RPMI7951 (cell line): ENCODE measurements around the gene ACTA2. TPM values are rescaled to one million over a fixed set of nuclear protein-coding genes. Genes with fewer than 3 reads are reported as not detected.

Experiments used
- DNase-seq: peaks from one replicate; pipeline ENCODE4 v3.0.0-alpha.2; 2012; ENCODE audit warnings: low read depth
- total RNA-seq: library from RNA; depleted of rRNA; stranded (reverse); fragments of >200 nt; shearing (Covaris generic); gene quantifications from 2 replicates; pipeline ENCODE4 v1.2.3, GENCODE V29; 2014

ACTA2 gene
- total RNA-seq, 1 experiment from 2014 or later, result 50.3 TPM

DNA sequence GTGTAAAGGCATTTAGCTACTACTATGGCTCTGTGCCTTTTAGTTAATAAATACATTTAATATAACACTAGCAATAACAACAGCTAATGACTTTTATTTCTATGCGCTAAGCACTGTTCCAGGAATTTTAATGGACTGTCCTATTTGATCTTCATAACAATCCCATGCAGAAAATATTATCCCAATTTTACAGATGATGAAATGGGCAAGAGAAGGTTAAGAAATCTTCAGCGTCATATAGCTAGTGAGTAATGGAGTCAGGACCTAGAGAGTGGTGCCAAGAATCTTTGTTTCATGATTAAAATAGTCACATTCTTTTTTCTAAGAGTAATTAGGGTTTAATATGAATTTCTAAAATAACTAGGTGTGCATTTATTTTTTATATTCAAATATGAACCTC lies 32.4 kb downstream of the ACTA2 start:
- no peak for DNase-seq

DNA sequence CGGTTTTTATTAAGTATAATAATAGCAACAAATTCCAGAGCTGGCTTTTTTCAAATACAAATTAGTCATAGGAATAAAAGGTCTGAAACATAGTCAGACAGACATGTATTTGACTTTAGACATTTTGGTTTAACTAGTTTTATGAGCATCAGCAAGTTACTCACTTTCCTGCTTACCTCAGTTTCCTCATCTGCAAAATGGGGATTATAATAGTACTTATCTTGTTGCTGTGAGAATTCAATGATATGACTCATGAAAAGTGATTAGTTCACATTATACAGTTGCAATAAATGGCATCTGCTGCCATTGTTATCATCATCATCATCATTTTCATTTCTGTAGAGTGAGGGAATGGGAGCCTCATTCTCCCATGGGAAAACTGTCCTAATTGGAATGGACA lies 33.5 kb downstream of the ACTA2 start:
- DNase-seq, result no peak

DNA sequence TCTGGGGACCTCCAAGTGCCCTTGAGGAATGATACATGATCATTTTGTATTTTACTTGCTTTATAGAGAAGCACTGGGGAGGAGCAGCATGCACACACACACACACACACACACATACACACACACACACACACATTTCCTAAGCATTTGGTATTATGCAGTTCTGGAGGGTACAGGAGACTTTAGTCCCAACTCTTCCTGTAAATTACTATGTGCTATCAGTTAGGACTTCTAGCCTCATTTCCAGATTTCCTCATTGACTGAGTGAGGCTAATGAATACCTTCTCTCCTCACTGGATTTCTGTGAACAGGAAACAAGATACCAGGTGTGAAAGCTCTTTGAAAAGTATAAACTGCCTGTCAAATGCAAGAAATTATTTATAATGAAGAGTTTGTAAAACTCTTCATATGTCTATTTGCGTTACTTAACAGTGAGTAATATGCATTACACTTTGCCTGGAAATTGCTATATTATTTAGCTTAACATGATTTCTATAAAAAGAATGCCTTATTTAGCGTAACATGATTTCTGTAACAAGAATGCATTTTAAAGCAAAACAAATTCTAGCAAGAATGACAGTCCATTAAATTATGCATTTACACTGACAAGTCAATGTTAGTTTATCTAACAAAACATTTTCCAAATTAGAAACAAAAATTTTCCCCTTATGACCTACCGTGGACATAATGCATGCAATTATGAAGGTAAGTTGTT lies 34.2 kb downstream of the ACTA2 start:
- no peak for DNase-seq

DNA sequence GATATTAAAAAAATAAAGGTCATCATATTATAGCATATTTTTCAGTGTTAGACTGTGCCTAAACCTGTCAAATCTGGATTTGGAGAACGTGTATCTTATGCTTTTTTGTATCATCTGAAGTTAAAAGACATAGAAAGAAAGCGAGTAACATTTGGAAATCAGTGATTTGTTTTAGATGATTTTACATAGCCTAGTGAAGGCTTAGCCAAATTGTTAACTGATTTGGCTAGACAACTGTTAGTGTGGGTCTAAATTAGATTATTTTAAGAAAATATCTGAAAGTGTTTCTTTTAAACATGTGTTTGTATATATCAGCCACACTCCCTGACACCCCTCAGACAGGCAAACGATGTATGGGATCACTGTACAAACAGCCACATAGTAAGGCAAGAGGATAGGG lies 35.6 kb downstream of the ACTA2 start:
- DNase-seq, result no peak

DNA sequence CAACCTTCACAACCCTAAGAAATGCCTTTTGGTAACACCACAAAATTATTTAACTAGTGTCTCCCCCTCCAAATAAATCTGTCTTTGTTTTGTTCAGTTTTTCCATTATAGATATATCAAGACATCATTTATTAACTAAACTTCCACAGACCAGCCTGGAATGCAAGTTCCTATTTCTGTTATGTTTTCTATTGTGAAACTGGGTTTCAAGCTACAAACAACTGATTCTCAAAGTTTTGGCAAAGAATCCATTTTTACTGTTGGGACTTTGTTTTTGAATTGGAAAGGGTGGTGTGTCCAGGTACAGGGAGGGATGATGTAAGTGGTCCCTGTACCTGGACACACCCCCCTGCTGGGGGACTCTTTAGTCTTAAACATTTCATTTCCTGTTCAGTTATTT lies 36.3 kb downstream of the ACTA2 start:
- no peak for DNase-seq

DNA sequence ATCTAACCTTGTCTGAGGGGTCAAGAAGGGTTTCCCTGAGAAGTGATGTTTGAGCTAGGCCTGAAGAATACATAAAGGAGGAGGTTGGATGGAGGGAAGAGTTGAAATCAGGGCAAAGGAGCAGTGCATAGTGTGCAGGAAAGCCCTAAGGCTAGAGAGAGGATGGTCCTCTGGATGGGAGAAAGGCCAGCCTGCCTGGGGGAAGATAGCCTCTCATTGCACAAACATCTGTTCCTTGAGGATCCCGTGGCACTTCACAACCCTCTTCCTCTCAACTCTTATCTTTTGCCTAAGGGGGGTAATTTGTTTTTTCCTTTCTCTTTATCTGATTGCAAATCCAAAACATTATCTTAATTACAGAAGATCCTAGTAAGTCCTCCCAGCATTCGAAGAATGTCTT lies 36.8 kb downstream of the ACTA2 start:
- peak; percentile 78 for DNase-seq

DNA sequence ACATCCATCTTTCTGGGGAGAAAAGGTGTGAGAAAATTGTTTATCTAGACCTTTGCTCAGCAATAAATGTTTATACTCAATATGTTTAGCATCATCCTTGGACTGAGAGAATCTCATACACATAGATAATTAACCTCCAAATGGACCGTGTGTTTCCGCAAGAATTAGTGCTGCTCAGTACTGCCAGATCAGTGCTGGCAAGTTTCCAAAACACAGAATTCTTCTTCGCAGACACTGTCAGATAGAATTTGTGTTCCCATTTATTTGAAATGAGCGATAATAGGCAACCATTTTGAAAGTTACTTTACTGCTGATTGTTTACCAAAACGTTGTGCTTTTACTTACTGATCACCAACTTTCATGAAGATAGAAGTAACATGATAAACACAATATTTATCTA lies 38.8 kb downstream of the ACTA2 start:
- DNase-seq, result no peak

DNA sequence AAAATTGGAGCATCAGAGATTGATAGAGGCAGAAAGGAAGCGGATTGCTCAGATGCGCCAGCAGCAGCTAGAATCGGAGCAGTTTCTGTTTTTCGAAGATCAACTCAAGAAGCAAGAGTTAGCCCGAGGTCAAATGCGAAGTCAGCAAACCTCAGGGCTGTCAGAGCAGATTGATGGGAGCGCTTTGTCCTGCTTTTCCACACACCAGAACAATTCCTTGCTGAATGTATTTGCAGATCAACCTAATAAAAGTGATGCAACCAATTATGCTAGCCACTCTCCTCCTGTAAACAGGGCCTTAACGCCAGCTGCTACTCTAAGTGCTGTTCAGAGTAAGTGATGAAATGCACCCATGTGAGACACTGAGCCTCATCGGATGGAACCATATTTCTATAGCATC lies 39.4 kb downstream of the ACTA2 start:
- no peak for DNase-seq

DNA sequence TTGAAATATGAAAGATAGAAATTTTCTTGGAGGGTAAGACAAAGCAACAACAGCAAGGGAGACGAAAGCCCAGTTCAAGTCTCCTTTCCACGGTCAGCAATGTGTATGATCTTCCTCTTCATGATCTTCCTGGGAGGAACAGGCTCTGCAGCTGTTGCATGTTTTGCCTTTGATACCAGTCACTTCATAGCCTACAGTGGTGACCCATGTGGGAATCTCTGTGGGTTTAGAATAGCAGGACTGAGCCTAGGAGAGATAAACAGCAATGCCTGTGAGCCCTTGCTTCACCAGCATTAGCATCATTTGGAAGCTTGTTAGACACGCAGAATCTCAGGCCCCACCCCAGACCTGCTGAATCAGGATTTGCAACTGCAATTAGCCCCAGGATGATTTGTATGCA lies 40.7 kb downstream of the ACTA2 start:
- DNase-seq, result no peak

DNA sequence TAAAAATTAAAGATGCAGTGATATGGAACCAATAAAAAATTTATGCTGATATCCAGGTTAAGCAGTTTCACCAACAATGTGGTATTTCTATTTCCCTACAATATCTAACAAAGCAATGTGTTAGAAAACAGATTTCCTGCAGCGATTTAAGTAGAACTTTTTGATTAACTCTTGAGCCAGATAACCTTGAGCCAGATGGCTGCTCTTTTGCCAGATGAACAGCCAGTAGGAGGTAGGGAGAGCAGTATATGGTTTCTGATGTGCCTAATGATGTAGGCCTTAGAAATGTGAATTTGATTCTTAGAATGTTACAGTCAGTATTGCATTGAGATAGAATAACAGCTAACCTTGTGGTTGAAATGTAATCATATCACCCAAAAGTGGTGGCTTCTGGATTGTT lies 41.5 kb downstream of the ACTA2 start:
- DNase-seq, result no peak

DNA sequence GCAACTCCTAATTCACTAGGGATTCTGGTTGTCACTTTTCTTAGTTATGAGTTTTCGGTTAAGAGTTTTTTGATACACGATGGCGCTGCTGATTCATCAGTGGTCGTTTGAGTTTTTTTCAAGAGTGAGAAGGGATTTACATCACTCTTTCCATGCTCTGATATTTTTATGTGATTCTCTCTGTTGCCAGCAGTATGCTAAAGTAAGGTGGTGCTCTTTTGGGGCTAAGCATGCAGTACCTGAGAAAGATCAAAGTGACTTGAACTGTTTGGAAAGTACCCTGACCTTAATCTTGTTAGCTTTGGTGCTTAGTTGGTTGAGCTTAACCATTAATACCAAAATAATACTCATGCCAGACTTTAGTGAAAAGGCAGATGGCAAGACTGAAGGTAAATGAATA lies 44.4 kb downstream of the ACTA2 start:
- no peak for DNase-seq

DNA sequence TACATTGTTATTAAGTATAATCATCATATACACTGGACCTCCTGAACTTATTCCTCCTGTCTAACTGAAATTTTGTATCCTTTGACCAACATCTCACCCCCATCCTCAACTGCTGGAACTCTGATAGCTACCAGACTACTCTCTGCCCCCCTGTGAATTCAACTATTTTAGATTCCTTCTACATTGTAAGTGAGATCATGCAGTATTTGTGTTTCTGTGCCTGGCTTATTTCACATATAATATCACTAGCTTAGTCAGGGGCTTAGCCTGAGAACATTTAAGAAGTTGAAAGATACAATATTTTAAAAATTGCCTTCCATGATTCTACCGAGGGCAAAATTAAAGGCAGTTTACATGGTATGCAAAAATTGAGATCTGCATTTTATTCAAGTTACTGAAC lies 45.7 kb downstream of the ACTA2 start:
- no peak for DNase-seq

DNA sequence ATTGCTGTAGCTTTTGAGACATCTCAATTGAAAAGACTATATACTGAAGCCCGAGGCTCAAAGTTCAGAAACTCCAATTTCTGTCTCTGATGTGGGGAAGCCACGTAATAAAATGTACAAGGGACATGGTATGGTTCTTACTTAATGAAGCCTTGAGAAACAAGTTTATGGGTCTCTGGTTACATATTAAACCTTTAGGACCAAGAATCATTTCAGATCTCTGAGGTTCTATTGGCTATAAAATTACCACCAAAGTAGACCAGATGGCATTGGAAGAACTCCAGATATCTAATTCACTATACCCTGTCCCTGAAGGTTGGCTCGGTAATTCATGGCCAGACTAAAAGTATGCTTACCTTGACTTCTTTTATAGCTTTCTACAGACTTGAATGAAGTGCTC lies 48.9 kb downstream of the ACTA2 start:
- DNase-seq, result no peak

DNA sequence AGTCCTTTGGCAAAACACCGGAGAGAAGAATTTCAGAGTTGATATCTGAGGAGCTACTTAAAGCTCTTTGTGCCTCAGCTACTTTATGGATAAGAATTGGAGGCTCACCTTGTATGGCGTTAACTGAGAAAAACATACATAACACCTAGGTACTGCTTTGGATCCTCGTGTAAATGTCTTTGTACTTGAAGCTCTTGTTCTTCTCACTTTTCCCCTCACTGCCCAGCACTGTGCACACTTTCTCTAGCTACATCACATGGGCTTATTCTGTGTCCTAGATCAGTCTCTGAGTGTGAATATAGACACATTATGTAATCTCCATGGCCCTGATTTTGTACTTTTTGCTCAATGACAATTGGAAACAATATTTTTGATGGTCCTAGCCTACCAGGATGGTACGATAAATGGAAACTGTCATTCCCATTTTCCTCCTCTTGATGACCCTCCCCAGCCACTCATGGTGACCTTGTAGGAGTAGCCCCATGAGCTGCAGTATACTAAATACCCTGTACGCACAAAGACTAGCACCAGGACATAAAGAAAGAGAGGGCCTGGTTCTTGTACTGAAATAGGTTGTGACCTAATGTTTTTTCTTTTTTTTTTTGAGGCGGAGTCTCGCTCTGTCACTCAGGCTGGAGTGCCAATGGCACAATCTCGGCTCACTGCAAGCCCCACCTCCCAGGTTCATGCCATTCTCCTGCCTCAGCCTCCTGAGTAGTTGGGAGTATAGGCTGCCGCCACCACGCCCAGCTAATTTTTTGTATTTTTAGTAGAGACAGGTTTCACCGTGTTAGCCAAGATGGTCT lies 50.4 kb downstream of the ACTA2 start:
- DNase-seq, result no peak

DNA sequence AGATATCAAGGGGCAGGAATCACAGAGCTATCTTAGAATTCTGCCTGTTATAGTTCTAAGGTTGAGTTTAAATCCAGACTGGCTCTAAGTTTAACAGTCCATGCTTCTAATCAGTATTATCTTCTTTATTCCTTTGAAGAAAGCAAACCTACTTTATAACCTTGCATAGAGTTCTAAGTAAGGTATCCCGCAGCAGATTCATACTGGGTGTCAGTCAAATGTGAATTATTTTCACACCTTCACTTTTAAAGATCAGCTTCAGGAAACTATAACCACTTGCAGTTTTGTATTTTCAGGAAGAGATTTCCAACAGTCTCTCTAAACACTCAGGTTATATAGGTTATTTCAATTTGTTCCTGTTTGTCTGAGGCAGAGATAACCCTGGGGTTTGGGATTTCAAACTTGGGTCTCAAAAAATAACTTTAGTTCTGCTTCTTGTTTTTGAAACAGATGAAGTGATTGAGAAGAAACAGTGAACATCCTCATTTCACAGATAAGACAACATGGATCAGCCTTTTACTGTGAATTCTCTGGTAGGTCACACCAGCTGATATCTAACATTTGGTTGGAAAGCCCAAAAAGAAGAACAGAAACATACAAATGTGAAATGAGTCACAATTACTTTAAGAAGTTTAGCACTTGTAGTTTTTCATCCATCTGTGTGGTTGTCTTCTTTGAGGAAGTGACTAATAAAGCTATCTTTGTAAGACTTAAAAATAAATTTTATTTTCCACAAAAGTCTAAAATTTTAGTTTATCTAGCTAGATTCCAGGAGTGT lies 51.2 kb downstream of the ACTA2 start:
- DNase-seq, result peak; percentile 44

DNA sequence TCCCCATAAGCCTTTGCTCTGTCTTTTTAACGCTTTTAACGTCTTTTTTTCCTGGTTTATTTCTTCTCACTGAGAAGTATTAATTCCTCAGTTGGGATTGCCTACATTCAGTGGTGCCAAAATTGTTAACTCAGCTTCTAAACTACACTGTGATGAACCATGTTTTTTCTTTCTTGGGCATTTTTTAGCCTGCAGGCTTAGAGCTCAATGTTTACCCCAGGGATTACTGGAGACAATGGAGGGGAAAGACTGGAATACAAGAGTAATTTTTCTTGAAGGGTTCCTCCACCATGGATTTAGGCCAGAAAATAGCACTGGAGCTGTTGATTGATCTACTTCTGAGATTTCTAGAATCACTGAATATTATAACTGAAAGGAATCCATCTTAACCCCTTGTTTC lies 52.7 kb downstream of the ACTA2 start:
- no peak for DNase-seq

DNA sequence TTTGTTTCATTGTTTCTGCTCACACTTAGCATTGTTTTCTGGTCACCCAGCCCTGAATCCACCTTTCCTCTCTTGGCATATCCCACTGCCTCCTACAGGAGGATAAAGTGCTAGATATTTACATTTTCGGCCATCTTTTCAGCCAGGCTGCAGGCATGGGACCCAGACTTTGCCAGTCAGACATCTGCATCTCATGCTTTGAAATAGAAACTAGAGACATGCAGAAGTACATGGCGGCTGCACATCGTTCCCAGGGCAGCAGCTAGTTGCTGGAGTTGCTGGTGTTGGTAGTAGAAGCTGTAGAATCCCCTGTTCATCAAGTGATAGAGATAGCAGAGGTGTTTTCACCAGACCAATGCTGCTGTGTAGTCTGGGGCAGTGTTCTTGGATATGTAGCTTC lies 53.8 kb downstream of the ACTA2 start:
- DNase-seq, result peak; percentile 11

DNA sequence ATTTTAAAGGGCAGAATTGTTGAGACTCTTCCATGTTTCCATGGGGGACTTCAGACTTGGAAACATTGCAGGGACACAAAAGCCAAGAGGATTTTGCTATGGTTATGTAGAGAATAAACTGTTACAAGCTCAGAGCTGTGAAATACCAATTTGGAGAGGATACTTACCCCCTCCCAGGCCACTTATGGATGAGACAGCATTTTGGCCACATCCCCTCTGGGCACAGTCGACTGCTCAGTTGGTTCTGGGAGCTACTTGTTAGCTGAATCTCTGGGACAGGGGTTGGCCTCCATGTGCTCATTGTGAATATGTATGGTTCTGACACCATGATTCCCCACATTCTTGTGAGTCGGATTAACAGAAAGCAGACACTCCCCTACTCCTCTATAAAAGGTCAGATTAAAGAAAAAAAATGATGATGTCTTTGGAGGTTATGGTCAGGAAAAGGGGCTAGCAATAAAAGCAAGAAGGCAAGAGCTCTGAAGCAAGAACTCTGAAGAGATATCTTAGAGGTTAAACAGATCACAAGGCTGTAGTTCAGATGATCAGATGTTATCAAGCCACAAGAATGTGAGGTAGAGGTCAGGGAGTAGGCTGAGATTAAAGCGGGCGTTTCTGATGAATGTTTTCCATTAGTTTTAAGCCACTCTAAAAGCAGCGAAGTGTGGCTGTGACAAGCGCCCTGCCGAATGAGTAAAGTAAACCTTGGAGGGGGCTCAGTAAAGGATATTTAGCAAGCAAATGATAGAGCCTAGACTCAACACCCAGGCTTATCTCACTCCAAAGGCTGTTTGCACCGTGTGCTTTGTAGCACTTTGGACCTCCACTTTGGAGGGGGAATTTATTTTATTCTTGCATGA lies 55.3 kb downstream of the ACTA2 start:
- peak; percentile 81 for DNase-seq

DNA sequence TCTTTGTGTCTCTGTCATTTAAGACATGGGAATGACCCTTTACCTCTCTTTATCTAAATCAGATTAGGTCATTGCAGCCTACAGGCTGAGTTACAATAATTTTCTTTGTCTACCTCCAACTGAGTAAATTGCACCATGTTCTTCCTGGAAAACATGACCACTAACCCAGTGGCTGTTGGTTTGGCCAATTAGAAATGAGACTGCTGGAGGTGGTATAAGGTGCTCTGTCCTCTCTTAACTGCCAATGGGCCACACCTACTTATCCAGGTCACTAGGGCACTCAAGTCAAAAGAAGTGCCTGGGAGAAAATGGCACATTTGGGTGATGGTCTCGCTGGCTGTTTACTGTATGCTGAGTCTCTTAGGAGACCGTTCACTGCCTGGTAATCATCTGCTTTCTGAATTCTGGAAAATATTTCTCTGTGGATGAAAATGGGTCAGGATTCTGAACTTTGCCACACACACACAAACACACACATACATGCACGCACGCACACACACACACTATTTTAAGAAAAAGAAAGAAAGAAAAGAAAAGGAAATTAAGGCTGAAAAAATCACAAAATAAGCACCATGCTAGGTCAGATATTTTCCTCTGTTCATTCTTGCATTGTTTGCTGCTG lies 56.1 kb downstream of the ACTA2 start:
- peak; percentile 16 for DNase-seq

DNA sequence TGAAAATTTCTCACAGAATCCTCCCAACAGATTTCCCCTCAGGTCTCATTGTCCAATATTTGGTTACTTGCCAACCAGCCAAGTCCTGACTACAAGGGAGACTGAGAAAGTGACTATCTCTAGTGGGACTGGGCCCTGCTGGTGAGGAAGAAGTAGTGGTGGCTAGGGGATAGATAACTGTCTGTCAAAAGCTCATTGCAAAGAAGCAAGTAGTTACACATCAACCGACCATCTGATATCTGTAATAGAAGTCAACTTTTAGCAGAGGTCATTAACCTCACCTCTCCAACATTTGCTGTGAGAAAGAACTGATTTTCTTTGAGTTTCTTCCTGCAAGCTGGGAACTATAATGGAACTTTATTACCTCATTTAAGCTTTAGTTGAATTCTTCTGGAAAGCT lies 57.3 kb downstream of the ACTA2 start:
- peak; percentile 35 for DNase-seq

DNA sequence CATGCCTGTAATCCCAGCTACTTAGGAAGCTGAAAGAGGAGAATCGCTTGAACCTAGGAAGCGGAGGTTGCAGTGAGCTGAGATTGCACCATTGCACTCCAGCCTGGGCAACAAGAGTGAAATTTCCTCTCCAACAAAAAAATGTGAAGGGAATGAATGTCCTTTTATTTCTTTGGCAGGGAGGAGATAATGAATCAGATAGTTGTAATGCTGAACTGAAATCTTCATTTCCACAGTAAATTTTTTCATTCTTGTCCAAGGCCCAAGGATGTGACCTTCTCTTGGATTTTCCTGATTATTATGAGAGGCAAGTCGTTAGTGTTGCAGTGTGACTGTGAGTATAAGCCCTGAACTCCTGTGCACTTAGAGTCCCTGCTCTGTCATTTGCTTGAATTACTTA lies 59.0 kb downstream of the ACTA2 start:
- DNase-seq, result peak; percentile 13
